GM18870 (cell line): Measurements from ENCODE around the gene KLHL21.
A peak's percentile ranks its signal among the peaks of the same experiment; 100 is the strongest.

Experiments used
- ATAC-seq: cut with Tn5 transposase; IDR thresholded peaks from one replicate; pipeline ENCODE4 v1.9.1; 2021; ENCODE audit warnings: moderate library complexity; ENCODE audit not compliant: unreplicated experiment

Gene KLHL21

DNA sequence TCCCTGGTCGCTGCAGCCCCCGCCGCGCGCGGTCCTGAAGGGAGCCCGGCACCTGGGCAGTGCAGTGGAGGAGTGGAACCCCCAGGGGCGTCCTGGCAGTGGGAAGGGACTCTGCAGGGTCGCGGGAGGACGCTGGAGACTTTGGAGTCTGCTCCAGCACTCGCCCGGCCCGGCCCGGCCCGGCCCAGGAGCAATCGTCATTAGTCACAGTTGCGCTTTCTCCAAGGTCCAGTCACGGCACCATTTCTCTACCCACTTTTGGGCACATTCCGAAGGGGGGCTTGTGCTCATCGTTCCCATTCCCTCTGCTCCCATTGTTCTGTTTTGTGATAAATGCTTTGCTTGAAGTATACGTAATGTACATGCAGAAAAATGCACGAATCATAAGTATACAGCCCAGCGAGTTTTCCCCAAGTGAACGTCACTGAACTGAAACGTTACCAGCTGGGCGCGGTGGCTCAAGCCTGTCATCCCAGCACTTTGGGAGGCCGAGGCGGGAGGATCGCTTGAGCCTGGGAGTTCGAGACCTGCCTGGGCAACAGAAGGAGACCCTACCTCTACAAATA is 23.0 kb upstream of the KLHL21 start:
- ATAC-seq, result peak; percentile 8

DNA sequence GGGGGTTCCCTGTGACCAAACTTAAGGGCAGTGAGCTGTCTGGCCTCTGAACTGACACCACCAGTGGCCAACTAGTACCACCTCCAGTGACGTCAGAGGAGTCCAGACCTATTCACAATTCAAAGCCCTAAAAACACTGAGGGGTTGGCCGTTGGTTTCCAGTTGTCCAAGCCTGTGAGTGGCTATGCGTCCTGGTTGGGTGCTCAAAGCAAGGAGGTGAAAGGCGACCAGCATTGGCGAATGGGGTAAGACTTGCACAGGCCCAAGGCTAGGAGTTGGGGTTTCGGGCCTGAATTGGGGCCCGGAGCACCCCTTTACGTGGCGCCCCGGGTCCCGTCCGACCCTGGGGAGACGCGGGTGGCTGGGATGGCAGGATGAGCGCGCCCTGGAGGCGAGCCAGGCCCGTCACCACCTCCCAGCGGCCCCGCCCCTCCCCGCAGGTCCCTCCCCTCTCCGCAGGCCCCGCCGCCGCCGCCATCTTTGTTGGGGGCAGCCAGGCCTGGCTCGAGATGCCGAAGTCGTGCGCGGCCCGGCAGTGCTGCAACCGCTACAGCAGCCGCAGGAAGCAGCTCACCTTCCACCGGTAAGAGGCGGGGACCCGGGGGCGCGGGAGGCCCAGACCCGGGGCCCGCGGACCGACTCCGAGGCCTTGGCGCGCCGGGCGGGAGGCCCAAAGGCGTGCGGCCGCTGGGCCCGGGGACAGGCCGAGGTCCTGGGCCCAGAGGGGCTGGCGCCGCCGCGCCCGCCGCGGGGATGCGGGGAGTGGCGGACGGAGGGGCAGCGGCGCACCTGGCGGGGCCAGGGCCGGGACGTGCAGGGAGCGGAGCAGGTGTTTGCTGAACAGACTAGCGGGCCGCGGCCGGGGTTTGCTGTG is 22.3 kb upstream of the KLHL21 start, which contains the start of gene THAP3:
TSS of gene THAP3 (plus strand) at position 159 of the 874 bp plus-strand sequence. CDS start at position 510, 351 bp downstream.
- ATAC-seq, result peak; percentile 42

DNA sequence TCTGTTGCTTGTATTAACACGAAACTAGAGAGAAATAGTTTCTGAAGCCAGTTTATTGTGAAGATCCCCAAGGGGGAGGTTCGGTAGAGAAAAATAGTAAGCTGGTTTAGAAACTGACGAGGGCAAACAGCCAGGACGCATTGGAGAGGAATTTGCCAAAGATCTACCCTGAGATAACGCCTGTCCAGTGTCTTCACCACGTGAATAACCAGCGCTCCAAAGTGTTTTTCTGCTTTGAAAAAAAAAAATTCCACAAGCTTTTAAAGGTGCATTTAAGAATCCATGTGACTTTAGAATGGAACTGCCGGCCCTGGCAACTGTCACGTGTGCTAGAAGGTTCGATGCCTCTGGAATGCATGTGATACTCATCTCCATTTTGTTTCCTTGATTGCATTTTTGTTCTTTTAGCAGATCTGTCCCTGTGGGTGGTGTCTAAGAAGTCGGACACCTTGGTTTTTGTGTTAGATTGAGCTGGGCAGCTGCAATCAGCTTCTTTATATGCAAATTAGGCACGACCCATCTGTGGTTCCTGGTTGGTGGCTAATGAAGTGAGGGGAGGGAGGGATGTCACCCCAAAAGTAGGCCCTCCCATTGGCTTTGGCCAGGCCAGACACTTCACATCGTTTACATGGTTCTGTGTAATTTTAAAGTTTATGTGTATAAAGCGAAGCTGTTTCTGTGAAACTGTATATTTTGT is 20.7 kb upstream of the KLHL21 start:
- no peak for ATAC-seq

DNA sequence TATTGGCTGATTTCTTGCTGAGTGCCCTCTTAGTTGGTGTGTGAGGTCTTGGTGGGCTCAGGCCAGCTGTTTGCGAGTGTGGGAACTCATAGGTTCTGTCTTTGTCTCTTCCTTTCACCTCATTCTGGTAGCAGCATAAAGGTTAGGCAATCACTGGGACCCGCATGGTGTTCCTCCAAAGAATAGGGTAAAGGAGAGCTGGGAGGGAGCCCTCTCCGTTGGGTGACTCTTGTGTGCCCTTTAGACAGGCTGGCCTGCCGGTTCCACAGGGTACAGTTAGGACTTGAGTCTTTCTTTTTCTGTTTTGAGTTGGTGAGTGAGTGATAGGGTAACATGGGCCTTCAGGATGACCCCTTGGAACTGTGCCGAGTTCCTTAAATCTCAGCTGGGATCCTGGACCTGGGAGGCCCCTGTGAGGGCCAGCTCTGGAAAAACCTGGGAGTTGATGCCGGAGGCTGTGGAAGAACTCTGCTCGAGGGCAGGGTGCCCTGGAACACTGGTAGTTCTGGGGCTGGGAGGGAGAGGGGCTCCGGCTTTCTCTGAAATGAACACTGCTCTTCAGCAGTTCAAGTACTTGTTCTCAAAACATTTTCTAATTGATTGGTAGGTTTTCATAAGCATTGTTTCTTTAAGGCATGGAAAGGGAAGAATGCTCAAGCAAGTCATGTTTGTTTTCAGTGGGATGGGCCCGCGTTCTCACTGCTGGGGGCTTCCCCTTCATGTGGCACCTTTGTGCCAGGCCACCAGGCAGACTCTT is 19.9 kb upstream of the KLHL21 start:
- ATAC-seq, result no peak

DNA sequence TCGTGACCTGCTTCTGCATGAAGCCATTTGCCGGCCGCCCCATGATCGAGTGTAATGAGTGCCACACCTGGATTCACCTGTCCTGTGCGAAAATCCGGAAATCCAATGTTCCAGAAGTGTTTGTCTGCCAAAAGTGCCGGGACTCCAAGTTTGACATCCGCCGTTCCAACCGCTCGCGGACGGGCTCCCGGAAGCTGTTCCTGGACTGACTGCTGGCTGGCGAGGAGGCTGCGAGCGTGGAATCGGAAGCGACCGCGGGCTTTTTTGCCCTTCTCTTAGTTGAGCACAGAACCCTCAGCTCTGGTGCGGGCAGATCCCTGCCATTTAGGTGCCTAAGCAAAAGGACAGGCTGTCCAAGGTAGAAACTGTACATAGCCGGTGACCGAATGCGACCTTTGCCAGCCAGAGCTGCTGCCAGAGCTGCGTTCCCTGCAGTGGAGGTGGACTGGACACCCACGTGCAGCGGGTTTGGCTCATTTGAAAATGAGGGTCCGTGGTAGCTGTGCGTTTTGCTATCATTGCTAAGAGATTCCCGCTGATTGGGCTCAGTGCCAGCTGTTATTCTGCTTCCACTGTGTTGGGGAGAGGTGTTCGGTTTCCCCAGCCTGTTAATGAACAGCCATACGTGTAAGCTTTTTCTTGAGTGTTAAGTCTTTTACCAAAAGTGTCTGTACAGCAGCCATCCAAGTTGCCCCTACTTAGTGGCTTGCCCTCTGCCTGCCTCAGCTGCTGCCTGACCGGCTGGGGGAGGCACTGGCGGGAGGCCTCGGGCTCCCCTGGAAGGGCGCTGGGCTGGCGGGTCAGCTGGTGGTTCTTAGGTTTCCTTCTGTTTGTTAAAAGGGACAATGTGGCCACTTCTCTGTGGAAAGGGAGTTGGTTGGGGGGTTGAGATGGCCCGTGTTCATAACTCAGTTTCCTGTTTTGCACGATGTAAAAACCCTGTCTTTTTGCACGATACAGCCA is 19.0 kb upstream of the KLHL21 start:
- no peak for ATAC-seq

DNA sequence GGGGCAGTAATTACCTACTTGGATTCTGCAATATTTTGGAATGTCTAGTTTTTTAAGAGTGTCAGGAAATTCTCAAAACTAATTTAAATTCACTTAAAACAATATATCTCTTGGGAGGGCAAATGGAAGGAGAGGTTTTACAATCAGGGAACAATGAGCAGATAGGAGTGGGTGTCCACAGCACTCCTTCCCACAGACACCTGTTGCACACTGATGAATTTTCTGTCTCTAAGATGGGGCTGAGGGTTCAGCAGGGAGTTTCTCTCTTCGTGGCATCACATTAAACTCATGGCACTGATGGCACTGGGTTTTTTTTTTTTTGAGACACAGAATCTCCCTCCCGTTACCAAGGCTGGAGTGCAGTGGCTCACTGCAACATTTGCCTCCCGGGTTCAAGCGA is 16.4 kb upstream of the KLHL21 start:
- no peak for ATAC-seq

DNA sequence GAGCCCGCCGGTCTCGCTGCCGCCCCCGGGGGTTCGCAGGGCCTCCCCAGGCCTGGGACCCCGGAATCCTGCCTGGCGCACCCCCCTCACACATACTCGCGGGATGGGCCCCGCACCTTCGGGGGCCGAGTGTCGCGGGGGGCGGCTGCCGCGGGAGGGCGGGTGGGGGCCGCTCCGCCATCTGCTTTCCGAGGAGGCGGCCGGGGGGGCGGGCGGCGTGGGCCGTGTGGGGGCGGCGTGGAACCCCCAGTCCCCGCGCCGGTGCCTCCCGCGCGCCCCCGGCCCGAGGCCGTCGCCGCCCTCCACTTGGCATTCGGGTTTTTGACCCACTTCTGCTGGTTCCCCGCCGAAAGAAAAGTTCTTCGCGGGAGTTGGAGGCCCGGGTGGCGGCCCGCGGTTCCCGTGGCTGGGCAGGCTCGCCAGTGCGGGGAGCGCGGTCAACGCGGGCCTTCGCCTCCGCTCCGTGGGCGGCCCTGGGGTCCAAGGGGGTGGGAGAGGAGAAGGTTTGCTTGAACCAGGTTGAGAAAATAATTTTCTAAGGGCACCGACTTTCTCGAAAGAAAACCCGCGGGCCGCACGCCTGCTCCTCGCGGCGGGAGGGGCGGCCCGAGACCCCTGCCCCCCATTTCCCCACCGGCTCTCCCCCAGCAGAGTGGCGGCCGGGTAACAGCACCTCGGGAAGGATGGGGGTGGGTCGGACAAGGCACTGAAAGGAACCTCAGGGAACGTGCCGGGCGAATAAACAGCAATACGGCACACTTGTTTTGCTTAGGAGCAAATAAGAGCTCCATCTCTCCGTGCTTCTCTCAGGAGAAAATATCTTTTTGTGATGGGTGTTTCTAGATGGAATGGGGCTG is 12.5 kb upstream of the KLHL21 start:
- no peak for ATAC-seq

DNA sequence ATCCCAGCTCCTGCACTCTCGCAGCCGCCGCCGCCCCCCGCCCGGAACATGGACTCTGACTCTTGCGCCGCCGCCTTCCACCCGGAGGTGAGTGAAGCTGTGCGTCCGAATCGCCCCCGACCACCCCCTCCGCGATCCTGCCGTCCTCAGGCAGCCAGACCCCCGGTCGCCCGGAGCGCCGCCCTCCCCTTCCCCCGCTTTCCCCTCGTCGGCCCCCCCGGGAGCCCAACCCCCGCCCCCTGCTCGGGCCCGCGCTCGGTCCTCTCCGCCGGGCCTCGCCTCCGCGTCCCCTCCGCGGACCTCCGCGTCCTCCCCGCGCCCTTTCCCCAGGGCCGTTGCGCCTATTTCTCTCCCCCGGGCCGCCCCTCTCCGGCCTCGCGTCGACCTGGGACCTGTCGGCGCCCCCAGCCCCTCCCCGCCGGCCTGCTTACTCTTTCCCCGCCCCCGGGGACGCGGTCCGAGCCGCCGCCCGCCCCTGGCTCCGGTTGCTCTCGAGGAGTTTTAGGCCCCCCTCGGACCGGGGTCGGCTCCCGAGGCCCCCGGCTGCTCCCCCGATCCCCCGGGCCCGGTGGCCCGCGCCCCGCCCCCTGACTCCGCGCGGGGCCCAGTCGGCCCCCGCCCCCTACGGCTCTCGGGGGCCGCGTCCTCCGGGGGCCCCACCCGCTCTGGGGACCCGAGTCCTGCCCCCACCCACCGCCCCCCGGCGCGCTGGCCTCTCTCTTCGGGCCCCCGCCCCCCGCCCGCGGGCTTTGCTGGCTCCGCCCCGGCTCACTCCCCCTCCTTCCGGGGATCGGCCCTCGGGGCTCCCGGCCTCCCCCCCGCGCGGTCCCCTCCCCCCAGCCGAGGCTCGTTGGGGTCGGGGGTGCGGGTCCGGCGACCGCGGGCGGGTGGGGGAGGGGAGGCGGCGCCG is 11.6 kb upstream of the KLHL21 start:
- no peak for ATAC-seq

DNA sequence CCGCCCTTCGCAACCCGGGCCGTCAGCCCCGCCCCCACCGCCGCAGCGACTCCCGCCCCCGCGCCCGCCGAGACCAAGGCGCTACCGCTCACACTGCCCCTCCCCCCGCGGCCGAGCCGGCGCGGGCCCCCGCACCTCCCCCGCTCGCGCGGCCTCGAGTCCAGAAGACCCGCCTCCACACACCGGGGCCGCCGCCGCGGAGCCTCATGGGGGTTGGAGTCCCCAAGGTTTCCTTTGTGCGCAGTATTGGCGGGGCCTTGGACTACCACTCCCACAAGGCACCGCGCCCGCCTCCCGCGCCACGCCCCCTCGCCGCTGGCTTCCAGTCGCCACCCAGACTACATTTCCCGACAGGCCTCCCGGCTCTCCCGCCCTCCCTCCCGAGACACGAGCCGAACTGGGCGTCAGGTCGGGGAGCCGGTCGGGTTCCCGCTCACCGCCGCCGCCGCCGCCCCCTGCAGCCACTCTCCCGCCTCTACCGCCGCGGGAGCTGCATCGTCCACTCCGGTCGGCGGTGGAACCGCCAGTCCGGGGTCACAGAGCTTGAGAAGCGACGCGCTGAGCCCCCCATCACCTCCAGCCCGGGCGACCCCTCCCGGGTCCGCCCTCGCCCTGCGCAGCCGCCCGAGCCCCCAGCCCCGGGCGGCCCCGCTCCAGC is 10.8 kb upstream of the KLHL21 start, which contains the start of gene PHF13:
TSS of gene PHF13 (plus strand) at position 371 of the 658 bp plus-strand sequence. CDS start 336 bp downstream, outside the sequence.
- ATAC-seq, result peak; percentile 81

DNA sequence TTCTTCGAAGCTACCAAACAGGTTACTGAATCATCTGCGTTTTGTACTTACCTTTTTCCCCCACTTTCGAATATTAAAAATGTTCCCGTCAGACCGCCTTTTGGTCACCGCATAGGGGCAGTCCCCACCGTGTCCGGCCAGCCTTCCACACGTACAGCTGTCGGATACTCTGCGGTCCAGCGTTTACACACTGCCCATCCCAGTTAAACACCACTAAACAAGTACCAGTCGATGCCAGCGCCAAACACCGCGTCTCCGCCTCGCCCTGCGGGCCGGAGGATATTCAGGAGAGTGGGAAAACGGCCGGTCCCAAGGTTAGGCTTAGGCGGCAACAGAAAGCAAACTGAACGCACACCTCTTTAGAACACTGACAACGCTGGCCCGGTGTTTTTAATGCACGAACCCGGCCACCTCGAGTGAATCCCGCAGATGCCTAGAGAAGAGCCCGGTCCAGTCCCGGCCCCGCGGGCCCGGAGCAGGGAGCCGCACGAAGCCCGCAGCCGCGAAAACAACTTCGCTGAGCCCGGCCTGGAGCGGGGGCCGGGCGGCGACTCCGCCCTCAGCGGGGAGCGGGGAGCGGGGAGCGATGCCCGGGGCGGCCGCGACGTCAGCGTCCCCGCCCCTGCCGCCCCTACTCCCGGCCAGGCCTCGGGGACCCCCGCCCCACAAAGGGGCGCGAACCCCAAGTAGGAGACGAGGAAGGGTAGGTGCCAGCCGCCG is 10.1 kb upstream of the KLHL21 start:
- peak; percentile 7 for ATAC-seq

DNA sequence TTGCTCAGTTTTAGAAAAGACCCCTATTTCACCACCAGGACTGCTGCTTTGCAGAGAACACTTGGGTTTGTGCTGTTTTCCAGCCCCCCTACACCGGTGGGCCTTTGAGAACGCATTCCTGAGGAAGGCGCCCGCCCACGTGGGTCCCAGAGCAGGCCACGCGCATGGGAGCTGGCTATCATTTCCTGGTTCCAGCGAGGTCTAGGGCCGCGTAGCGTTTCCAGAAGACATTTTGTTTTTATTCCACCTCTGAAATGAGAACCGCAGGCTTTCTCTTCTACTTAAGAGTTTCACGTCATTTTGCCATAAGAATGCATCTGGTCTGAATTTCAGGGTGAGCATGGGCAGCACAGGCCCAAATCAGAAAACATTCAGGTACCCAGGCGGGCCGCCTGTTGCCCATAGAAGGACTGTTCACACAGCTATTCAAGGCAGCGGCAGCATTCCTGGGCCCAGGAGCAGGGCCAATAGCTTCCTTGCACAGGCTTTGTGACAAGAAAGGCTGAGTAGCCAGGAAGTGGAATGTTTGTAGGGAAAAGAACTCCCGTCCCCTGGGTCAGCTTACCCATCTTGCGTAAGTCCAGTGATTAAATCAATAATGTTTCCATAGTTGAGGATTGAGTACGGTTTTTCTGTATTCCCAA is 1.4 kb upstream of the KLHL21 start:
- no peak for ATAC-seq

DNA sequence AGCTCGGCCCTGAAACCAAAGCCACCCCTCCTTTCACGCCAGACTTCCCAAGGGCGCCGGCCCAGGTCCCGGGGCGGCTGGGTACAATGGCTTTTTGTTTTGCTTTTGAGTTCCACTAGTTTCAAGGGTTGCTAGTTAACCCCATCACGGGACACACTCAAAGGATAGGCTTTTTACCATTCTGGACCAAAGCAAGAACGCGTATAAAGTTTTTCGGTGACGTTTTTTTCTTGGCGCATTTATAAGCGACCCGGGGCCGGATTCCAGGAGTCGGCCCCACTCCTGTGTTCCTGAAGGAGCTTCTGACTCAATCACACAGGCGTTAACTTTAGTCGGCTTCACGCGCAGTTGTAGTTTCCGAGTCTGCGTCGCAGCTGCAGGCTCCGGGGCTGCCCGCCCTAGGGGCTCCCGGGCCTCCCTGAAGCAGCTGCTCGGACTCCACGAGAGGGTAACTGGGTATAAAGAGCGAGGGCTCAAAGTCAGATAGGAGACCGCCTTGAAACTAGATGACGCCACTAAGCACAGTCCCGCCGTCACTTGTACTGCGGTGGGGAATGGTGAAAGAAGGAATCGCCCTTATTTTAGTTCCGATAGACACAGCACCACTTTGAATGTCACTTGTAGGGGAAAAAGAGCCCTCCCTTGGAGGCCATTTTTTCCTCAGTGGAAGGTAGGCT is 707 bp upstream of the KLHL21 start:
- peak; percentile 30 for ATAC-seq

DNA sequence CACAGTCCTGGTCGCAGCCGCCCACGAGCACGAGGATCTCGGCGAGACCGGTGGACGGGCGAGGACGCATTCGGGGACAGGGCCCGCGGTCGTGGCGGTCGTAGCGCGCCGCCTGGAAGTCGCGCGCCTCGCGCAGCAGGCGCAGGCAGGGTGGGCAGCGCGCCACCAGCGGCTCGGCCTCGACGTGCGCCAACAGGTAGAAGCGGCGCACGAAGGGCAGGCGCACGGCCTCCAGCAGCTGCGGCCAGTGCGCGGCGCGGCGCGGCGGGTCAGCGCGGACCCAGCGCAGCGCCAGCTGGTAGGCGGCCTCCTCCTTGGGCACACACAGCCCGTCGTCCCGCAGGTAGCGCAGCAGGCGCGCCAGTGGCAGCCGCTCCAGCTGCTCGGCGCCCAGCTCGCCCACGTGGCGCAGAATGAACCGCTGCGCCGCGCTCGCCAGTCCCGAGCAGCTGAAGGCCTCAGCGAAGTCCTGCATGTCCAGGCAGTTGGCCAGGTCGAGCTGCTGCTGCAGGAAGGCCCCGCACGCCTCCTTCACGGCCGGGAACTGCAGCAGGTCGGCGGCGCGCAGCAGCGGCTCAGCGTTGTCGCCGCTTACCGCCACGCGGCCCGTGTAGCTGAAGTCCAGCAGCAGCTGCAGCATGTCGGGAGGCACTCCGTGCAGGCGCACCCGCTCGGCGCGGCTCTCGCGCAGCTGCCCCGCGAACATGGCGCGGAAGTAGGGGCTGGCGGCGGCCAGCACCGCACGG is 573 bp downstream of the KLHL21 start:
- peak; percentile 24 for ATAC-seq

DNA sequence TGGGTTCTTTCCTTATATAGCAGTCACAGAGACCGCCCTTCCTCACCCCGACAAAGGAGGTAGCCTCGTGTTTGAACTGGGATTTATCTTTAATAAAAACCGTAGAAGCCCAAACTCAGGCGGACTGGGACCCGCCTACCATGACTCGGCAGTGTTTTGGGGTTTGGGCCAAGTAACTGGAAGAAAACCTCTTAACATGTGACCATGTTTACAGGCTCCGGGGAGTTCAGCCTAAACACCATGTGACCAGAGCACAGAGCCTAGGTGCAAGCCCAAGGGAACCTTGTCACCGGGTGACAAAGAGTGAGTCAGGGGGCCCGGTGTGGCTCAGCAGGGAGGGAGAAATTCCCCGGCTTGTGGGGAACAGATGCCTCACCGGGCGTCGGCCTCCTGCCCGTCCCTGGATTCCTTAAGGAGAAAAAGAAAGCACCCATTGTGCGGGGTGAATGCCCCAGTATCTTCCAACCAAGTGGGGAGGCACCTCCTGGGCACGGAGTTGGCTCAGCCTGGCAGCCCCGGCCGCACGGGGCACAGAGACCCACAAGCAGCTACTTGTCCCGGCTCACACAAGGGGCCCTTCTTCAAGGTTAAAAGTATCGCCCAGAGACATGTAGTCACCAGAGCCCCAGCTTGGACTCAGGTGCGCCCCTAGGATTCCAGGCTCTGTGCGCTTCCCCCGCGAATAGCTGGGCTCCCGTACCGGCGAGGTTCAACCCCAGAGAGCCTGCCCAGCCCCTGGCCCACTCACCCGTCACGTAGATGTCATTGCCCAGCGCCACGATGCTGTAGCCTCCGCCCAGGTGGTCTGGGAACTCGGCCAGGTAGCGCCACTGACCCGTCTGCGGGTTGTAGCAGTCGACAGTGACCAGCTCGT is 1.4 kb downstream of the KLHL21 start:
- peak; percentile 34 for ATAC-seq
